Mucosa of descending colon (tissue), 3 donors: ENCODE data around the gene GSPT1. TPM values are rescaled to one million over a fixed set of nuclear protein-coding genes. Genes with fewer than 3 reads are reported as not detected.

Experiments used
- ATAC-seq: fragments of 200-7000 bp; cut with Tn5 transposase; one replicate; pipeline ENCODE4 v1.9.1; 2020; ENCODE audit warnings: mild to moderate bottlenecking, moderate library complexity
- DNase-seq, 3 donors: peaks; one replicate each; pipeline ENCODE4 v3.0.0-alpha.2; 2020
- H3K36me3 ChIP-seq: fragments of 200-600 bp; one replicate; pipeline ENCODE4 v1.8.0; 2021; ENCODE audit warnings: low read depth, mild to moderate bottlenecking
- H3K4me1 ChIP-seq: fragments of 200-600 bp; one replicate; pipeline ENCODE4 v1.8.0; 2021; ENCODE audit warnings: low read depth, mild to moderate bottlenecking
- H3K4me3 ChIP-seq: fragments of 200-600 bp; one replicate; pipeline ENCODE4 v1.8.0; 2021; ENCODE audit warnings: mild to moderate bottlenecking
- H3K9me3 ChIP-seq: fragments of 200-600 bp; one replicate; pipeline ENCODE4 v1.8.0; 2021; ENCODE audit warnings: mild to moderate bottlenecking
- CTCF ChIP-seq: fragments of 200-600 bp; IDR thresholded peaks from one replicate; pipeline ENCODE4 v1.8.0; 2022; ENCODE audit warnings: antibody characterized with exemption, mild to moderate bottlenecking
- intact Hi-C, 2 donors: fragments of 100-400 bp; cut with DNase I in 1 of 2; cut with micrococcal nuclease in 1 of 2; formaldehyde crosslinking; loops; one replicate each; pipeline versions ENCODE4 v1.11.0 to v1.11.1; 2022; cut with DNase I, micrococcal nuclease
- total RNA-seq, 3 donors: library from RNA; stranded (reverse); fragmentation: NEBNext Ultra II Directional in 2 of 3; extraction: Animal tissue kit (Norgen Biotek cat#: 25700) in 2 of 3; gene quantifications; one replicate each; pipeline versions ENCODE4 v1.2.1 to v1.2.4, GENCODE V29; 2021 to 2023
- donor health status: DM: no; HTN: no; CAD: no; lungs with moderate emphysema.
- donor health status: DM: no; HTN: no; CAD: no.
- donor health status: DM: no; HTN: yes; CAD: no.

The GSPT1 gene
- total RNA-seq, 3 donors from 2014 or later = 99.0 to 119 (median 113) TPM

- TF ChIP-seq CTCF = no peak
- no peak for DNase-seq
- H3K4me1 ChIP-seq = peaks cover 6% of the 10 kb centered on the region
- ATAC-seq = no peak
- H3K9me3 ChIP-seq = no peaks in the 10 kb centered on the region
- no peaks in the 10 kb centered on the region for H3K36me3 ChIP-seq
- no peak overlapping the region for H3K4me3 ChIP-seq
- intact Hi-C loops = no loop called here
Observed at GRCh38 chr16:11857161-11857560, 58.6 kb downstream of the GSPT1 start.

- intact Hi-C loops = no loop called here
- Histone ChIP-seq H3K36me3 (no peaks in the 10 kb centered on the region), H3K9me3 (no peaks in the 10 kb centered on the region), H3K4me3 (peak overlapping the region; percentile 91), H3K4me1 (peaks cover 14% of the 10 kb centered on the region)
- TF ChIP-seq CTCF = no peak
- DNase-seq = no peak
- no peak for ATAC-seq
Observed at GRCh38 chr16:11852092-11852809, 63.5 kb downstream of the GSPT1 start.

GRCh38 chr16:11851294-11852091 is 64.3 kb downstream of the GSPT1 start, which contains the start of gene RSL1D1:
Gene RSL1D1, minus strand, starts transcription at chr16:11851542. Its CDS starts 30 bp downstream, at chr16:11851512.
- no peak for TF ChIP-seq CTCF
- intact Hi-C loops = no loop called here
- H3K4me1 ChIP-seq = peaks cover 14% of the 10 kb centered on the region
- H3K4me3 ChIP-seq = peak within 1 kb of the TSS; percentile 91
- H3K36me3 ChIP-seq = no peaks in the 10 kb centered on the region
- peak; percentile 99 for ATAC-seq
- H3K9me3 ChIP-seq = no peaks in the 10 kb centered on the region
- peak; percentile 91 to 96 (median 93) for DNase-seq

GRCh38 chr16:11848842-11849241 is 66.9 kb downstream of the GSPT1 start:
- intact Hi-C loops = no loop called here
- no peak for ATAC-seq
- H3K9me3 ChIP-seq = no peaks in the 10 kb centered on the region
- no peak for TF ChIP-seq CTCF
- H3K36me3 ChIP-seq = no peaks in the 10 kb centered on the region
- H3K4me1 ChIP-seq = peaks cover 14% of the 10 kb centered on the region
- DNase-seq = no peak
- H3K4me3 ChIP-seq = no peak overlapping the region

GRCh38 chr16:11844499-11844898 is 71.3 kb downstream of the GSPT1 start:
- TF ChIP-seq CTCF = no peak
- no peak for DNase-seq
- H3K9me3 ChIP-seq = no peaks in the 10 kb centered on the region
- H3K4me3 ChIP-seq = no peak overlapping the region
- no peak for ATAC-seq
- intact Hi-C loops = no loop called here
- no peaks in the 10 kb centered on the region for H3K4me1 ChIP-seq
- peaks cover 8% of the 10 kb centered on the region for H3K36me3 ChIP-seq
